ENCODE data around the gene UGT3A2. TPM values are rescaled to one million over a fixed set of nuclear protein-coding genes. Genes with fewer than 3 reads are reported as not detected.

UGT3A2 gene
- total and polyA plus RNA-seq, 2 of the 8 experiments (the other 6 are each of a cell fraction or from before 2014, with no cell fraction given) = 19.4 to 28.8 TPM

GRCh38 chr5:36045895-36046294 lies 20.8 kb downstream of the UGT3A2 start:
- Histone ChIP-seq H3K79me2 (ENCODE audit: control insufficient read depth in 1 of 2, insufficient read depth in 2 of 2, low read length in 2 of 2) (no peaks in the 10 kb centered on the region), H3K79me1 (ENCODE audit: low read depth, low read length) (no peaks in the 10 kb centered on the region), H2AFZ (ENCODE audit: low read length) (no peak overlapping the region), H3K4me3 (ENCODE audit: extremely low read depth in 1 of 4, insufficient read depth in 2 of 4, low read depth in 3 of 4, low read length in 4 of 4) (no peak overlapping the region), H2BK15ac (ENCODE audit: low read length) (no peak overlapping the region), H3K23me2 (ENCODE audit: low read depth, low read length) (no peaks in the 10 kb centered on the region), H3K18ac (ENCODE audit: extremely low read depth, low read length) (no peak overlapping the region), H4K5ac (ENCODE audit: insufficient read length, low read depth, low read length) (no peak overlapping the region), H3K9ac (replicated peaks in 1 of 4; ENCODE audit: extremely low read depth in 1 of 4, low read depth in 3 of 4, low read length in 3 of 4) (no peak overlapping the region), H3K23ac (ENCODE audit: insufficient read length) (no peak overlapping the region), H3K4me1 (replicated peaks in 1 of 4; ENCODE audit: control insufficient read depth in 3 of 4, insufficient read depth in 4 of 4, low read length in 3 of 4) (peaks cover 0 to 6% (median 1%) of the 10 kb centered on the region in 4 experiments; a peak in 3 of 7 replicates), H3K27me3 (replicated peaks in 1 of 4; ENCODE audit: control insufficient read depth in 3 of 4, extremely low read depth in 1 of 4, insufficient read depth in 3 of 4, low read length in 3 of 4) (no peaks in the 10 kb centered on the region), H3K36me3 (ENCODE audit: control insufficient read depth in 2 of 4, insufficient read depth in 4 of 4, low read length in 3 of 4) (peaks cover 0 to 2% (median 0%) of the 10 kb centered on the region in 4 experiments; a peak in 1 of 8 replicates), H2BK5ac (ENCODE audit: low read depth, low read length) (no peak overlapping the region), H2AK5ac (ENCODE audit: low read depth, low read length) (no peak overlapping the region), H3K4me2 (ENCODE audit: insufficient read depth in 1 of 2, low read depth in 2 of 2, low read length in 2 of 2) (no peak overlapping the region), H2BK20ac (ENCODE audit: low read length) (no peak overlapping the region), H3K14ac (ENCODE audit: insufficient read length) (no peak overlapping the region), H4K8ac (ENCODE audit: extremely low read depth, insufficient read depth, low read length) (no peak overlapping the region), H3K27ac (ENCODE audit: low read depth, low read length) (no peak overlapping the region), H2BK12ac (ENCODE audit: low read depth, low read length) (no peak overlapping the region), H2BK120ac (replicated peaks; ENCODE audit: low read depth, low read length) (no peak overlapping the region), H3K56ac (replicated peaks; ENCODE audit: insufficient read length, low read depth, low read length) (no peak overlapping the region), H4K20me1 (replicated peaks in 1 of 2; ENCODE audit: control insufficient read depth in 1 of 2, insufficient read depth in 2 of 2, low read length in 2 of 2) (no peaks in the 10 kb centered on the region), H3K9me3 (ENCODE audit: insufficient read depth in 2 of 2, low read depth in 1 of 2, low read length in 1 of 2) (no peaks in the 10 kb centered on the region), H4K91ac (replicated peaks; ENCODE audit: insufficient read length, low read length) (no peak overlapping the region), H3K4ac (replicated peaks; ENCODE audit: insufficient read length, low read depth, low read length) (no peak overlapping the region)
- ChIA-PET CTCF (ENCODE audit: partially characterized antibody) (no interaction called here), POLR2A (ENCODE audit: partially characterized antibody) (no interaction called here)
- 94% methylated on average over 3 of the region's 3 CpGs; no CpG with 5 or more reads in 1 of the 2 experiments for WGBS, 2 experiments (ENCODE audit: extremely low coverage in 1 of 2, insufficient coverage in 1 of 2, insufficient read length in 1 of 2, insufficient replicate concordance in 2 of 2, low coverage in 1 of 2, low lambda C conversion rate in 2 of 2, missing lambda C conversion rate in 1 of 2)
- TF ChIP-seq RAD21 (IDR thresholded peaks at IDR 0.05 in 1 of 2, conservative IDR thresholded peaks at IDR 0.05 in 1 of 2; ENCODE audit: low read depth in 2 of 2, low read length in 2 of 2) = no peak
- no peak for DNase-seq (ENCODE audit: low read depth in 1 of 2, low spot score in 2 of 2)
- no peak for FAIRE-seq

Measured in H1 (cell line).